HL-60 (cell line): ENCODE data around the gene ZSWIM3.

ENCODE experiments used
- CTCF ChIP-seq: IDR thresholded peaks from one replicate; pipeline ENCODE4 v1.5.1; 2011; ENCODE audit warnings: low read length, control low read depth, inconsistent platforms; ENCODE audit not compliant: insufficient read depth
- GABPA ChIP-seq: IDR thresholded peaks from 2 replicates; pipeline ENCODE4 v1.6.1; 2012; ENCODE audit warnings: low read depth
- POLR2AphosphoS5 ChIP-seq: IDR thresholded peaks from 2 replicates; pipeline ENCODE4 v1.6.1; 2012; ENCODE audit warnings: low read depth
- SPI1 ChIP-seq: IDR thresholded peaks from 2 replicates; pipeline ENCODE4 v1.6.1; 2012; ENCODE audit warnings: low read depth, mild to moderate bottlenecking, borderline replicate concordance
- TF ChIP-seq, protein P1 (sequence below): IDR thresholded peaks from 2 replicates; pipeline ENCODE4 v1.6.1; 2012; ENCODE audit warnings: low read depth; ENCODE audit not compliant: insufficient replicate concordance

DNA sequence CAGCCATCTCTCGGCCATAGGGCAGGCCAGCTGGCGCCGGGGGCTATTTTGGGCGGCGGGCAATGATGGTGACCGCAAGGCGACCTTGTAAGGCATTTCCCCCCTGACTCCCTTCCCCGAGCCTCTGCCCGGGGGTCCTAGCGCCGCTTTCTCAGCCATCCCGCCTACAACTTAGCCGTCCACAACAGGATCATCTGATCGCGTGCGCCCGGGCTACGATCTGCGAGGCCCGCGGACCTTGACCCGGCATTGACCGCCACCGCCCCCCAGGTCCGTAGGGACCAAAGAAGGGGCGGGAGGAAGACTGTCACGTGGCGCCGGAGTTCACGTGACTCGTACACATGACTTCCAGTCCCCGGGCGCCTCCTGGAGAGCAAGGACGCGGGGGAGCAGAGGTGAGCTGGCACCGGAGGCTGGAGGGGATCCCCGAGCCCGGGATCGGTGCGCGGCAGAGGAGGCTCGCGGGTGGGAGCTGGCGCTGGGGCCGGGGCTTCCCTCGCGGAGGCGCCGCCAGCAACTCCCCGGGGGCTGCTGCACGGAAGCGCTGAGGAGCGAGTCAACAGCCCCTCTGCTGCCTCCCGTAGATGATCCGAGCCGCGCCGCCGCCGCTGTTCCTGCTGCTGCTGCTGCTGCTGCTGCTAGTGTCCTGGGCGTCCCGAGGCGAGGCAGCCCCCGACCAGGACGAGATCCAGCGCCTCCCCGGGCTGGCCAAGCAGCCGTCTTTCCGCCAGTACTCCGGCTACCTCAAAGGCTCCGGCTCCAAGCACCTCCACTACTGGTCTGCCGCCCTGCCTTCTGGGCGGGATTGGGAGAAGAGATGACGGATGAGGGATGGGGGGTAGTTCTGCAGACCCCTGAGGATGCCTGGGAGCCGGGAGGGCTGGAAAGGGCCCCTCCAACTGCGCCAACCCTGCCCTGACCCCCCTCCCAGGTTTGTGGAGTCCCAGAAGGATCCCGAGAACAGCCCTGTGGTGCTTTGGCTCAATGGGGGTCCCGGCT, 33.9 kb downstream of the ZSWIM3 start, which contains the start of the genes CTSA and NEURL2:
- TF ChIP-seq CTCF (no peak), GABPA (no peak), POLR2AphosphoS5 (peak; percentile 52), SPI1 (no peak)
- TF ChIP-seq, protein P1, sequence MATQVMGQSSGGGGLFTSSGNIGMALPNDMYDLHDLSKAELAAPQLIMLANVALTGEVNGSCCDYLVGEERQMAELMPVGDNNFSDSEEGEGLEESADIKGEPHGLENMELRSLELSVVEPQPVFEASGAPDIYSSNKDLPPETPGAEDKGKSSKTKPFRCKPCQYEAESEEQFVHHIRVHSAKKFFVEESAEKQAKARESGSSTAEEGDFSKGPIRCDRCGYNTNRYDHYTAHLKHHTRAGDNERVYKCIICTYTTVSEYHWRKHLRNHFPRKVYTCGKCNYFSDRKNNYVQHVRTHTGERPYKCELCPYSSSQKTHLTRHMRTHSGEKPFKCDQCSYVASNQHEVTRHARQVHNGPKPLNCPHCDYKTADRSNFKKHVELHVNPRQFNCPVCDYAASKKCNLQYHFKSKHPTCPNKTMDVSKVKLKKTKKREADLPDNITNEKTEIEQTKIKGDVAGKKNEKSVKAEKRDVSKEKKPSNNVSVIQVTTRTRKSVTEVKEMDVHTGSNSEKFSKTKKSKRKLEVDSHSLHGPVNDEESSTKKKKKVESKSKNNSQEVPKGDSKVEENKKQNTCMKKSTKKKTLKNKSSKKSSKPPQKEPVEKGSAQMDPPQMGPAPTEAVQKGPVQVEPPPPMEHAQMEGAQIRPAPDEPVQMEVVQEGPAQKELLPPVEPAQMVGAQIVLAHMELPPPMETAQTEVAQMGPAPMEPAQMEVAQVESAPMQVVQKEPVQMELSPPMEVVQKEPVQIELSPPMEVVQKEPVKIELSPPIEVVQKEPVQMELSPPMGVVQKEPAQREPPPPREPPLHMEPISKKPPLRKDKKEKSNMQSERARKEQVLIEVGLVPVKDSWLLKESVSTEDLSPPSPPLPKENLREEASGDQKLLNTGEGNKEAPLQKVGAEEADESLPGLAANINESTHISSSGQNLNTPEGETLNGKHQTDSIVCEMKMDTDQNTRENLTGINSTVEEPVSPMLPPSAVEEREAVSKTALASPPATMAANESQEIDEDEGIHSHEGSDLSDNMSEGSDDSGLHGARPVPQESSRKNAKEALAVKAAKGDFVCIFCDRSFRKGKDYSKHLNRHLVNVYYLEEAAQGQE, result no peak
